HG03378 (cell line): Measurements from ENCODE around the gene RELN.
A peak's percentile ranks its signal among the peaks of the same experiment; 100 is the strongest.

Experiments used
- ATAC-seq: cut with Tn5 transposase; IDR thresholded peaks from one replicate; pipeline ENCODE4 v1.9.1; 2021; ENCODE audit warnings: mild to moderate bottlenecking, moderate library complexity; ENCODE audit not compliant: unreplicated experiment

The RELN gene

DNA sequence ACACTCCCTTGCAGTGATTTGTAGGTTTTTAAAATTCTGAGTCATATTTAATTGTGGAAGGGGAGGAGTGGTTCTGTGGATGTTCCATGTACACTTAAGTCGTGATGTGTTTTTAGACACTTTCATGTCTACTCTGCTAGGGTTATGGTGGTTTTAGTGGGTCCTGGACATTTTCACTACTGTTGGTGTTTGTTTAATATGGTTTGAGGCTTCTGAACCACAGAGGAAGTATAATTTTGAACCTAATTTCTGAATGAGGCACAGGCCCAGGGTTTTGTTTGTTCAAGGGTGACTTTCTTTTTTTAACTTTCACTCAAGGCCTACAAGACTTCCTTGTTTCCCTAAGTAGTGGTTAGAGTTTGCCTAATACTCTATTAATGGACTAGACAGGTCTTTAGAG lies 556.7 kb downstream of the RELN start:
- peak; percentile 79 for ATAC-seq

DNA sequence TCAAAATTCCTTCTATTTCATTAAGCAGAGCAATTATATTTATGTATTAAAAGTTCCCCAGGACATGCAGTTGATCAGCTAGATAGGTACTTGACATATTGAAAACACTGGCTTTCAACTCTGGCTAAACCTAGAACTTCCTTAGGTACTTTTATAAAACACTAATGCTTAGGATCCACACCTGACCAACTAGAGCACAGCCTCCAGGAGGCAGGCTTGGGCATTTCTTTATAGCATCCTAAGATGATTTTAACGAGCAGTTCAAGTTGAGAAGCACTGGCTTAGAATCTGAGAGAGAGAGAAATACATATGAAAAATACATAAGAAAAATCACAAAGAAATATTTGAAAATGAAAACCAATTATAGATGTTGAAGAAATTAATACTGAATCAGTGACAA lies 564.3 kb downstream of the RELN start:
- no peak for ATAC-seq

DNA sequence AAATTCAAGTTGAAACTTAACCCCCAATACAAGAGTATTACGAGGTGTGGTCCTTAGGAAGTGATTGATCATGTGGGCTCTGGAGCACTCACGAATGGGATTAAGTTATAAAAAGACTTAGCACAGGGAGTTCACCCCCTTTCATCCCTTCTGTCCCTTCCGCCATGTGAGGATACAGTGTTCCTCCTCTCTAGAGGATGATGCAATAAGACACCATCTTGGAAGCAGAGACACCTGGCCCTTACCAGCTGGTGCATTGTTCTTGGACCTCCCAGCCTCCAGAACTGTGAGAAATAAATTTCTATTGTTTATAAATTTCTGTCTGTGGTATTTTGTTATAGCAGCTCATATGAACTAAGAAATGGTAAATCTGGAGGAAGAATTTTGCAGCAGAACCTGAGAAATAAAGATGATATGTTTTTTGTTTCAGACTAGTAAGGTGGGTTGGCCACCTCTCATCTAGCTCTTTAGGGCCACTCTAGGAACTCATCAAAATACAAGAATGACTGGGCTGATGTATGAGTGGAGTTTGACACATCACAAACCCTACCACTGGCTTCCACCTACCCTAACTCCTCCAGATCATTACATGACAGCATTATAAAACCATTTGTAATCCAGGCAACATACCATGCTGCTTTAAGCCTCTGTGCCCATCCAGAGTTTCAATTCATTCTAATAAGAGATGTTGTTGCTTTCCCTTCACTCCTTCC lies 565.8 kb downstream of the RELN start:
- no peak for ATAC-seq
